Bronchial epithelial cell (primary cell): ENCODE results near the gene EEF1A1. TPM values are rescaled to one million over a fixed set of nuclear protein-coding genes. Genes with fewer than 3 reads are reported as not detected.
"Not testable (repeated sequence)": the region's sequence is repeated elsewhere in the genome, so short reads cannot be mapped to it uniquely, and the experiment has no call there.

Experiments used
- DNase-seq: peaks from one replicate; pipeline ENCODE4 v3.0.0-alpha.2; 2010; ENCODE audit warnings: low read depth
- FAIRE-seq: peaks from 2 replicates; lab custom pipeline; 2011; peaks lifted over from hg19 to GRCh38; lab: Jason Lieb, UNC
- H3K27me3 ChIP-seq: 2 replicates; pipeline ENCODE4 v1.5.1; 2011; ENCODE audit warnings: low read length; ENCODE audit not compliant: control insufficient read depth, insufficient read depth
- H3K36me3 ChIP-seq: 2 replicates; pipeline ENCODE4 v1.5.1; 2011; ENCODE audit warnings: low read length; ENCODE audit not compliant: control insufficient read depth, insufficient read depth
- H3K4me3 ChIP-seq: 2 replicates; pipeline ENCODE4 v1.5.1; 2011; ENCODE audit warnings: mild to moderate bottlenecking, low read depth, low read length, control low read depth
- CTCF ChIP-seq: IDR thresholded peaks from 2 replicates; pipeline ENCODE4 v1.5.1; 2011; ENCODE audit warnings: mild to moderate bottlenecking, moderate library complexity, low read length, control low read depth, inconsistent platforms; ENCODE audit not compliant: insufficient read depth, severe bottlenecking
- total RNA-seq: library from RNA; depleted of rRNA; stranded (reverse); fragments of >200 nt; gene quantifications from 2 replicates; pipeline ENCODE4 v1.2.1, GENCODE V29; 2014

The EEF1A1 gene
- total RNA-seq, 1 donor from 2014 or later: 62,692 TPM

DNA sequence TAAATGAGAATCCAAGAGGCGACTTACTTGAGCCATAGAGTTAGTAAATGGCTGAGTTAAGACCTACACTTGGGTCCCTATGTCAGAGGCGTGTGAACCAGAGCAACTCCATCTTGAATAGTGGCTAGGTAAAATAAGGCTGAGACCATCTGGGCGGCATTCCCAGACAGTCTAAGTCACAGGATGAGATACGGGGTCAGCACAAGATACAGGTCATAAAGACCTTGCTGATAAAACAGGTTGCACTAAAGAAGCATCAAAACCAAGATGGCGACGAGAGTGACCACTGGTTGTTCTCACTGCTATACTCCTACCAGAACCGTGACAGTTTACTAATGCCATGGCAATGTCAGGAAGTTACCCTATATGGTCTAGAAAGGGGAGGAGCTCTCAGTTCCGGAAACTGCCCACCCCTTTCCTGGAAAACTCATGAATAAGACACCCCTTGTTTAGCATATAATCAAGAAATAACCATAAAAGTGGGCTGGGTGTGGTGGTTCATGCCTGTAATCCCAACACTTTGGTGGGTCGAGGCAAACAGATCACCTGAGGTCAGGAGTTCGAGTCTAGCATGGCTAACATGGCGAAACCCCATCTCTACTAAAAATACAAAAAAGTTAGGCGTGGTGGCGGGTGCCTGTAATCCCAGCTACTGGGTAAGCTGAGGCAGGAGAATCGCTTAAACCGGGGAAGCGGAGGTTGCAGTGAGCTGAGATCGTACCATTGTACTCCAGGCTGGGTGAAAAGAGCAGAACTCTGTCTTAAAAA lies 43.9 kb upstream of the EEF1A1 start:
- no peak for DNase-seq
- Histone ChIP-seq H3K36me3 (no peaks in the 10 kb centered on the region), H3K27me3 (no peaks in the 10 kb centered on the region), H3K4me3 (no peak overlapping the region)
- no peak for FAIRE-seq
- no peak for TF ChIP-seq CTCF

DNA sequence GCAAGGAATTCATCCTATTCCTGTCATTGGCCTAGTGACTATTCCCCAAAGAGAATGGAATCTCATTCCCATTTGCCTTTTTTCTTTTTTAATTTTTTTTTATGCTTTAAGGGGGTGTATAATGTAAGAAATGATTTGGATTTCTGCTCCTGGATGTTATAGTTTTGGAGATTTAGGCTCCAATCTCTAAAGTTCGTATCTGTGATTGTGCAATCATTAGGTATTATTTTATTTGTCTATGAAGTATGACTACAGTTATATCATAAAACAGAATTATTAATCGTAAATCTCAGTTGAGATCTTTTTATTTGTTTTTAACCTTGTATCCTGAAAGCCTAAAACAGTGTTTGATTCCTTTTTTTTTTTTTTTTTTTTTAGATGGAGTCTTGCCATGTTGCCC lies 41.7 kb upstream of the EEF1A1 start:
- no peak for TF ChIP-seq CTCF
- no peak overlapping the region for H3K4me3 ChIP-seq
- H3K27me3 ChIP-seq: no peaks in the 10 kb centered on the region
- H3K36me3 ChIP-seq: no peaks in the 10 kb centered on the region
- DNase-seq: no peak
- FAIRE-seq: no peak

DNA sequence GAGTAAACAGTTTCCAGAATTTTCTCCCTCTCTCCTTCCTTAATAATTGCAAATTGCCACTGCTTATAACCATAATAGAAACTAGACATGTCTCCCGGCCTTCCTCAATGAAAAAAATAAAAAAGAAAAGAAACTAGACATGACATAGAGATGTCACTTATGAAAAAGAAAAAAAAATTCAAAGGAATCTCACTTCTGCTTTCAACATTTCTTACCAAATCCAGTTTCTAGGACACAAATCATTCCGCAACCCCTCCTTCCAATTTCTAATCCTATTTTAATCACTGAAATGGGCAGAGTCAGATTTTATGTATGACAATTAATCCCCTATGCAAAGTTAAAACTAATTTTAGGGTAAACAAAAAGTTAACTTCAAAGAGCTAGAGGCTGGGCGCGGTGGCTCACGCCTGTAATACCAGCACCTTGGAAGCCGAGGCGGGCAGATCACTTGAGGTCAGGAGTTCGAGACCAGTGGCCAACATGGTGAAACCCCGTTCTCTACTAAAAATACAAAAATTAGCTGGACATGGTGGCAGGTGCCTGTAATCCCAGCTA lies 40.1 kb upstream of the EEF1A1 start:
- FAIRE-seq (no peak), DNase-seq (no peak)
- no peak for TF ChIP-seq CTCF
- H3K27me3 ChIP-seq: no peaks in the 10 kb centered on the region
- no peak overlapping the region for H3K4me3 ChIP-seq
- no peaks in the 10 kb centered on the region for H3K36me3 ChIP-seq

GRCh38 chr6:73560182-73560732 lies 39.4 kb upstream of the EEF1A1 start:
- TF ChIP-seq CTCF: no peak
- DNase-seq (peak; percentile 32), FAIRE-seq (no peak)
- no peaks in the 10 kb centered on the region for H3K27me3 ChIP-seq
- H3K36me3 ChIP-seq: no peaks in the 10 kb centered on the region
- no peak overlapping the region for H3K4me3 ChIP-seq

DNA sequence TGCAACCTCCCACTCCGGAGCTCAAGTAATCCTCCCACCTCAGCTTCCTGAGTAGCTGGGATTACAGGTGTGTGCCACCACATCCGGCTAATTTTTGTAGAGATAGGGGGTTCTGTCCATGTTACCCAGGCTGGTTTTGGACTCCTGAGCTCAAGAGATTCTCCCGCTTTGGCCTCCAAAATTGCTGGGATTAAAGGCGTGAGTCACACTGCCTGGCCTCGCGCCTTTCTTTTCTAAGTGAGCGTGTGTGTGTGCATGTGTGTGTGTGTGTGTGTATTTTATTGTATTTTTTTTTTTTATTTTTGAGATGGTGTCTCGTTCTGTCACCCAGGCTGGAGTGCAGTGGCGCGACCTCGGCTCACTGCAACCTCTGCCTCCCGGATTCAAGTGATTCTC lies 38.6 kb upstream of the EEF1A1 start:
- H3K27me3 ChIP-seq, H3K4me3 ChIP-seq, DNase-seq, H3K36me3 ChIP-seq, FAIRE-seq: not testable (repeated sequence)

DNA sequence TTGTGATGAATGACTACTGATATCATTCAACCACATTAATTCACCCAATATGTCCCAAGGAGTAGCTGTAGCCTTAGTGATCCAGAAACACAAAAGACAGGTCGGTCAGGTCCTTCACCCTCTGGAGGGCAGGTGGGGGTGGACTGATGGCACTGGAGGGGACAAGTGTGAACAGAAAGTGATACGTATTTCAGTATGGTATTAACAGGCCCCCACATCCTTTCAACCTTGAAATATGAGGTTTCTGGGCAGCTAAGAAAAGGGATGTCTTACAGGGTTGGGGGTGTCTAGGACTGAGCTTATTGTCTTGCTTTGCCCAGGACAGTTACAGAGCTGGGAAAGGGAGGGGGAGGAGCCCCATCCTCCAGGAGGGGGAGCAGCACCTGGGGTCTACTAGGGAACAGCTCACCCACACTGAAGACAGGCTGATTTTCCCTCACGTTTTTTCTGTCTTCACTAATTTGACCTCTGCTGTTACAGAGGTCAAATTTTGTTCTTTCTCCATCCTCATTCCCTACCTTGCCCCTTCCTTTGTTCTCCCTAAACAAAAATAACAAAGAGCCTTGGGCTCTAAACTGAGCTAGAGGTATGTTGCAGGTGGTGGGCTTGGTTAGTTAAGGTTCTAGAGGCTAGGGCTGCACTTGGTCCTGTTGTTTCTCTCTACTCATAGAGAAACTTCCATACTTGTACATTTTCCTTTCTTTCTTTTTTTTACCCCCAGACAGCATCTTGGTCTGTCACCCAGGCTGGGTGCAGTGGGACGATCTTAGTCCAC lies 38.0 kb upstream of the EEF1A1 start:
- Histone ChIP-seq H3K4me3 (no peak overlapping the region), H3K27me3 (no peaks in the 10 kb centered on the region), H3K36me3 (no peaks in the 10 kb centered on the region)
- no peak for DNase-seq
- FAIRE-seq: no peak
- no peak for TF ChIP-seq CTCF
